NCI-H446 treated with DMSO at 0.1 percent for 48 hours (cell line): ENCODE results near the gene ZFYVE1.
"Not testable (repeated sequence)": the region's sequence is repeated elsewhere in the genome, so short reads cannot be mapped to it uniquely, and the experiment has no call there.

Experiments used
- DNase-seq: peaks from one replicate; lab custom pipeline; 2025; lab: John Stamatoyannopoulos, UW

The ZFYVE1 gene

GRCh38 chr14:73004641-73005040 lies 22.3 kb downstream of the ZFYVE1 start:
- not testable (repeated sequence) for DNase-seq

- no peak for DNase-seq
These were observed 23.2 kb downstream of the ZFYVE1 start for GRCh38 chr14:73003681-73004080.

- DNase-seq: no peak
These were observed 26.8 kb downstream of the ZFYVE1 start for GRCh38 chr14:73000073-73000472.

GRCh38 chr14:72999316-72999715 lies 27.6 kb downstream of the ZFYVE1 start:
- no peak for DNase-seq

- no peak for DNase-seq
These were observed 28.5 kb downstream of the ZFYVE1 start for GRCh38 chr14:72998252-72998903.

- DNase-seq: no peak
These were observed 30.0 kb downstream of the ZFYVE1 start for GRCh38 chr14:72996916-72997315.

- no peak for DNase-seq
These were observed 36.7 kb downstream of the ZFYVE1 start for GRCh38 chr14:72990171-72990570.

GRCh38 chr14:72986857-72987256 lies 40.0 kb downstream of the ZFYVE1 start:
- DNase-seq: no peak

- DNase-seq: no peak
These were observed 40.7 kb downstream of the ZFYVE1 start for GRCh38 chr14:72986214-72986613.

GRCh38 chr14:72982146-72982708 lies 44.7 kb downstream of the ZFYVE1 start:
- DNase-seq: no peak

GRCh38 chr14:72980863-72981262 lies 46.0 kb downstream of the ZFYVE1 start:
- no peak for DNase-seq

- no peak for DNase-seq
These were observed 48.0 kb downstream of the ZFYVE1 start for GRCh38 chr14:72978856-72979255.

- no peak for DNase-seq
These were observed 51.1 kb downstream of the ZFYVE1 start for GRCh38 chr14:72975770-72976169.

- no peak for DNase-seq
These were observed 52.2 kb downstream of the ZFYVE1 start for GRCh38 chr14:72974661-72975060.

- no peak for DNase-seq
These were observed 56.0 kb downstream of the ZFYVE1 start for GRCh38 chr14:72970824-72971434.

GRCh38 chr14:72970058-72970630 lies 56.8 kb downstream of the ZFYVE1 start:
- DNase-seq: no peak

GRCh38 chr14:72968316-72968715 lies 58.6 kb downstream of the ZFYVE1 start:
- DNase-seq: no peak

GRCh38 chr14:72966038-72966437 lies 60.9 kb downstream of the ZFYVE1 start:
- DNase-seq: no peak

GRCh38 chr14:72965249-72965648 lies 61.7 kb downstream of the ZFYVE1 start:
- DNase-seq: no peak

GRCh38 chr14:72962829-72963312 lies 64.0 kb downstream of the ZFYVE1 start:
- peak; percentile 12 for DNase-seq

- not testable (repeated sequence) for DNase-seq
These were observed 64.6 kb downstream of the ZFYVE1 start for GRCh38 chr14:72962336-72962754.

- DNase-seq: no peak
These were observed 65.1 kb downstream of the ZFYVE1 start for GRCh38 chr14:72961579-72962335.
